SK-N-SH (cell line): ENCODE measurements around the gene TBCD. TPM values are rescaled to one million over a fixed set of nuclear protein-coding genes. Genes with fewer than 3 reads are reported as not detected.

ENCODE experiments used
- CTCF ChIA-PET: fragments of 300-600, 350-600 bp; formaldehyde crosslinking; extraction: SDS; loops from one replicate; lab custom pipeline; 2021; lab: Yijun Ruan, JAX
- POLR2A ChIA-PET: fragments of 350-600 bp; sonication (Branson Sonifier 250); formaldehyde crosslinking; extraction: SDS; loops from one replicate; lab custom pipeline; 2020; ENCODE audit warnings: antibody characterized with exemption, inconsistent platforms; lab: Yijun Ruan, JAX
- DNase-seq: peaks from one replicate; pipeline ENCODE4 v3.0.0; 2012
- H2AFZ ChIP-seq: fragments of 200-600 bp; sonication (generic); 2 replicates; pipeline ENCODE4 v1.8.1; 2016; ENCODE audit warnings: antibody characterized with exemption, mild to moderate bottlenecking, low read depth
- H3F3A ChIP-seq: fragments of 200-600 bp; sonication (generic); replicated peaks from 2 replicates; pipeline ENCODE3; 2016; ENCODE audit warnings: antibody characterized with exemption, mild to moderate bottlenecking; ENCODE audit not compliant: insufficient read depth
- H3K27ac ChIP-seq, 2 experiments: fragments of 200-500 bp in 1 of 2; fragments of 200-600 bp in 1 of 2; sonication (Bioruptor generic) in 1 of 2; sonication (generic), shearing (Covaris generic) in 1 of 2; 2 replicates each; pipeline versions ENCODE4 v1.5.1 to v1.6.1; 2014 to 2016; ENCODE audit warnings: low read depth in 2 of 2, inconsistent platforms in 1 of 2, low read length in 1 of 2, mild to moderate bottlenecking in 1 of 2, mixed read lengths in 1 of 2
- H3K27me3 ChIP-seq: fragments of 200-600 bp; sonication (generic), shearing (Covaris generic); 2 replicates; pipeline ENCODE4 v1.6.1; 2016; ENCODE audit warnings: mixed run types; ENCODE audit not compliant: insufficient read depth
- H3K36me3 ChIP-seq, 2 experiments: fragments of 200-500 bp in 1 of 2; fragments of 200-600 bp in 1 of 2; sonication (Bioruptor generic) in 1 of 2; sonication (generic) in 1 of 2; replicated peaks in 1 of 2; 2 replicates each; pipeline versions ENCODE3 to v1.5.1; 2014 to 2016; ENCODE audit warnings: low read length in 1 of 2, mild to moderate bottlenecking in 1 of 2; ENCODE audit not compliant: insufficient read depth in 2 of 2, control insufficient read depth in 1 of 2
- H3K4me1 ChIP-seq, 2 experiments: fragments of 200-500 bp in 1 of 2; fragments of 200-600 bp in 1 of 2; sonication (Bioruptor generic) in 1 of 2; sonication (generic), shearing (Covaris generic) in 1 of 2; 2 replicates each; pipeline versions ENCODE4 v1.5.1 to v1.6.1; 2014 to 2016; ENCODE audit warnings: low read depth in 1 of 2, low read length in 1 of 2, mixed run types in 1 of 2; ENCODE audit not compliant: insufficient read depth in 2 of 2, control insufficient read depth in 1 of 2
- H3K4me2 ChIP-seq: fragments of 200-600 bp; sonication (generic), shearing (Covaris generic); 2 replicates; pipeline ENCODE4 v1.6.1; 2017; ENCODE audit warnings: mixed run types
- H3K4me3 ChIP-seq, 2 experiments: fragments of 200-500 bp in 1 of 2; fragments of 200-600 bp in 1 of 2; sonication (Bioruptor generic) in 1 of 2; sonication (generic), shearing (Covaris generic) in 1 of 2; 2 replicates each; pipeline versions ENCODE4 v1.5.1 to v1.8.1; 2014 to 2016; ENCODE audit warnings: low read depth in 2 of 2, inconsistent platforms in 1 of 2, low read length in 1 of 2, mild to moderate bottlenecking in 1 of 2, mixed read lengths in 1 of 2, moderate library complexity in 1 of 2
- H3K79me2 ChIP-seq: fragments of 200-600 bp; sonication (generic); 2 replicates; pipeline ENCODE4 v1.8.1; 2017; ENCODE audit warnings: mild to moderate bottlenecking; ENCODE audit not compliant: insufficient read depth
- H3K9ac ChIP-seq: fragments of 200-600 bp; sonication (generic); 2 replicates; pipeline ENCODE4 v1.6.1; 2017; ENCODE audit warnings: mixed run types
- H3K9me2 ChIP-seq: fragments of 200-600 bp; sonication (generic); 2 replicates; pipeline ENCODE4 v1.6.1; 2017; ENCODE audit warnings: mixed run types
- H3K9me3 ChIP-seq: fragments of 200-600 bp; sonication (generic); 2 replicates; pipeline ENCODE4 v1.6.1; 2017; ENCODE audit warnings: mixed run types, mild to moderate bottlenecking, moderate library complexity
- H4K20me1 ChIP-seq: fragments of 200-600 bp; sonication (generic); 2 replicates; pipeline ENCODE4 v1.6.1; 2017; ENCODE audit warnings: mild to moderate bottlenecking, mixed run types; ENCODE audit not compliant: insufficient read depth
- FOXJ3 ChIP-seq: sonication (generic); formaldehyde crosslinking; IDR thresholded peaks from 2 replicates; pipeline ENCODE4 v1.5.1; 2020; ENCODE audit warnings: mild to moderate bottlenecking, missing genetic modification reagents
- GATA2 ChIP-seq: sonication (generic); formaldehyde crosslinking; IDR thresholded peaks from 2 replicates; pipeline ENCODE4 v1.5.0; 2020; ENCODE audit warnings: mild to moderate bottlenecking, missing genetic modification reagents
- JUND ChIP-seq: IDR thresholded peaks from 2 replicates; pipeline ENCODE4 v1.4.0; 2012
- NFIC ChIP-seq: IDR thresholded peaks from 2 replicates; pipeline ENCODE4 v1.4.0; 2012; ENCODE audit warnings: borderline replicate concordance
- NRF1 ChIP-seq: IDR thresholded peaks from 2 replicates; pipeline ENCODE4 v1.6.1; 2012; ENCODE audit warnings: low read depth, mild to moderate bottlenecking, low read length
- POLR2AphosphoS5 ChIP-seq: IDR thresholded peaks from 2 replicates; pipeline ENCODE4 v1.6.1; 2012; ENCODE audit warnings: low read depth, low read length
- RAD21 ChIP-seq: IDR thresholded peaks from 2 replicates; pipeline ENCODE4 v1.6.1; 2012; ENCODE audit warnings: mild to moderate bottlenecking, low read length
- RCOR1 ChIP-seq: fragments of 150-350 bp; IDR thresholded peaks from 2 replicates; pipeline ENCODE4 v1.6.1; 2017; ENCODE audit warnings: antibody characterized with exemption, low read length
- RFX5 ChIP-seq: IDR thresholded peaks from 2 replicates; pipeline ENCODE4 v1.6.1; 2012; ENCODE audit warnings: mild to moderate bottlenecking, improper control_type of control experiment, low read length
- RXRA ChIP-seq: IDR thresholded peaks from 2 replicates; pipeline ENCODE4 v1.4.0; 2012; ENCODE audit warnings: low read depth, mild to moderate bottlenecking, borderline replicate concordance
- SIN3A ChIP-seq: IDR thresholded peaks from 2 replicates; pipeline ENCODE4 v1.6.1; 2012; ENCODE audit warnings: low read depth, mild to moderate bottlenecking, low read length, moderate library complexity, borderline replicate concordance
- TAF1 ChIP-seq: IDR thresholded peaks from 2 replicates; pipeline ENCODE4 v1.6.1; 2012; ENCODE audit warnings: low read depth, mild to moderate bottlenecking, low read length, moderate library complexity, borderline replicate concordance
- TCF12 ChIP-seq: IDR thresholded peaks from 2 replicates; pipeline ENCODE4 v1.4.0; 2012
- TEAD4 ChIP-seq: IDR thresholded peaks from 2 replicates; pipeline ENCODE4 v1.4.0; 2012; ENCODE audit warnings: mild to moderate bottlenecking, borderline replicate concordance; ENCODE audit not compliant: insufficient read depth
- WGBS: methylation state at CpG from one replicate; pipeline ENCODE4 v1.1.6; 2017; ENCODE audit warnings: low lambda C conversion rate; 5-methylcytosine and 5-hydroxymethylcytosine counted together
- polyA plus RNA-seq, 3 experiments: library from polyadenylated mRNA; depleted of rRNA; stranded (reverse); fragments of >200 nt; gene quantifications; 2 replicates each; pipeline ENCODE4 v1.2.3, GENCODE V29; 2012
- TF ChIP-seq, protein P1 (sequence below): fragments of 150-350 bp; IDR thresholded peaks from 2 replicates; pipeline ENCODE4 v1.6.1; 2017; ENCODE audit warnings: antibody characterized with exemption, low read length, low read depth, borderline replicate concordance
- TF ChIP-seq, protein P2 (sequence below): IDR thresholded peaks from 2 replicates; pipeline ENCODE4 v1.4.0; 2012; ENCODE audit warnings: low read depth, borderline replicate concordance
- TF ChIP-seq, protein P3 (sequence below): IDR thresholded peaks from 2 replicates; pipeline ENCODE4 v1.6.1; 2012; ENCODE audit warnings: mild to moderate bottlenecking, low read depth, low read length, moderate library complexity
- TF ChIP-seq, protein P4 (sequence below): fragments of 150-350 bp; IDR thresholded peaks from 2 replicates; pipeline ENCODE4 v1.6.1; 2016; ENCODE audit warnings: mild to moderate bottlenecking, low read depth, low read length

TBCD gene
- polyA plus RNA-seq, 1 of the 3 experiments (the other 2 are of a cell fraction) = 107 TPM

DNA sequence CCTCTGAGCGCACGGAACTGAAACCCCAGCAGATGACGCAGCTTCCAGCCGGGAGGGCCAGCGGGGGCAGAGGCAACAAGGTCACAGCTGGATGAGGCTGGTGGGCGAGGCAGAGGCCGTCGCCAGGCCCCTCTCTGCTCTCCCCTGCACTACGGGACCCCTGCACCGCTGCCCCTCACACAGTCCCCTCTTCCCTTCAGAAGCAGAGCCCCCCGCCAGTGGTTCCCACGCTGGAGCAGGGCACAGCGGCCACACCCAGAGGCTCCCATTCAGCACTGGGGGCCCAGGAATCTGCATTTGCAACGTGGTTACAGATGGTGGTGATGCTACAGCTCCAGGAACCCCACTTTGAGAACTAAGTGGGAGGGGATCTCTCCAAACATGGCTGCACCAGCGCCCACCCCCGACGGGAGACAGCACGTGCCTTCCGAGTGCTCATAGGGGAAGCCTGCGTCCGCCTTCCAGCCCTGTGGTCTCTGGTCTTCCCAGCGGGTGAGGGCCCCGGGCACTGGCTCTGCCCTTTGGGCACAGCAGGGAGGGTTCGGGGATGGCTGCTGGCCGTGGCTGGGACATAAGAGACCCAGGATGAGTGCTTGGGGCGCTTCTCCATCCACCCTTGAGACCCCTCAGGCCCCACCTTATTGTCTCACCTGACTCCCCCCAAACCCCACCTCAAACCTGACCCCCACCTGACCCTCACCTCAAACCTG lies 48.7 kb upstream of the TBCD start:
- POLR2A ChIA-PET = no interaction called here
- Histone ChIP-seq H3K36me3 (no peaks in the 10 kb centered on the region), H3F3A (peaks cover 10% of the 10 kb centered on the region), H3K4me2 (no peak overlapping the region), H3K4me1 (peaks cover 0 to 7% of the 10 kb centered on the region in 2 experiments; a peak in 1 of 4 replicates), H3K27me3 (no peaks in the 10 kb centered on the region), H4K20me1 (no peaks in the 10 kb centered on the region), H3K9me2 (no peaks in the 10 kb centered on the region), H2AFZ (no peak overlapping the region), H3K9me3 (no peaks in the 10 kb centered on the region), H3K4me3 (no peak overlapping the region), H3K27ac (no peak overlapping the region), H3K79me2 (no peaks in the 10 kb centered on the region), H3K9ac (no peak overlapping the region)
- CTCF ChIA-PET = interaction anchor here (1.3 kb wide), 1 partner anchor 8 kb away, joined by 5 read pairs; no protein-coding TSS in a partner anchor
- TF ChIP-seq RCOR1 = no peak
- TF ChIP-seq POLR2AphosphoS5 = no peak
- TF ChIP-seq, protein P1, sequence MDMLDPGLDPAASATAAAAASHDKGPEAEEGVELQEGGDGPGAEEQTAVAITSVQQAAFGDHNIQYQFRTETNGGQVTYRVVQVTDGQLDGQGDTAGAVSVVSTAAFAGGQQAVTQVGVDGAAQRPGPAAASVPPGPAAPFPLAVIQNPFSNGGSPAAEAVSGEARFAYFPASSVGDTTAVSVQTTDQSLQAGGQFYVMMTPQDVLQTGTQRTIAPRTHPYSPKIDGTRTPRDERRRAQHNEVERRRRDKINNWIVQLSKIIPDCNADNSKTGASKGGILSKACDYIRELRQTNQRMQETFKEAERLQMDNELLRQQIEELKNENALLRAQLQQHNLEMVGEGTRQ = no peak
- TF ChIP-seq RFX5 = no peak
- TF ChIP-seq NFIC = no peak
- TF ChIP-seq, protein P2, sequence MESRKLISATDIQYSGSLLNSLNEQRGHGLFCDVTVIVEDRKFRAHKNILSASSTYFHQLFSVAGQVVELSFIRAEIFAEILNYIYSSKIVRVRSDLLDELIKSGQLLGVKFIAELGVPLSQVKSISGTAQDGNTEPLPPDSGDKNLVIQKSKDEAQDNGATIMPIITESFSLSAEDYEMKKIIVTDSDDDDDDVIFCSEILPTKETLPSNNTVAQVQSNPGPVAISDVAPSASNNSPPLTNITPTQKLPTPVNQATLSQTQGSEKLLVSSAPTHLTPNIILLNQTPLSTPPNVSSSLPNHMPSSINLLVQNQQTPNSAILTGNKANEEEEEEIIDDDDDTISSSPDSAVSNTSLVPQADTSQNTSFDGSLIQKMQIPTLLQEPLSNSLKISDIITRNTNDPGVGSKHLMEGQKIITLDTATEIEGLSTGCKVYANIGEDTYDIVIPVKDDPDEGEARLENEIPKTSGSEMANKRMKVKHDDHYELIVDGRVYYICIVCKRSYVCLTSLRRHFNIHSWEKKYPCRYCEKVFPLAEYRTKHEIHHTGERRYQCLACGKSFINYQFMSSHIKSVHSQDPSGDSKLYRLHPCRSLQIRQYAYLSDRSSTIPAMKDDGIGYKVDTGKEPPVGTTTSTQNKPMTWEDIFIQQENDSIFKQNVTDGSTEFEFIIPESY = no peak
- TF ChIP-seq RAD21 = no peak
- TF ChIP-seq, protein P3, sequence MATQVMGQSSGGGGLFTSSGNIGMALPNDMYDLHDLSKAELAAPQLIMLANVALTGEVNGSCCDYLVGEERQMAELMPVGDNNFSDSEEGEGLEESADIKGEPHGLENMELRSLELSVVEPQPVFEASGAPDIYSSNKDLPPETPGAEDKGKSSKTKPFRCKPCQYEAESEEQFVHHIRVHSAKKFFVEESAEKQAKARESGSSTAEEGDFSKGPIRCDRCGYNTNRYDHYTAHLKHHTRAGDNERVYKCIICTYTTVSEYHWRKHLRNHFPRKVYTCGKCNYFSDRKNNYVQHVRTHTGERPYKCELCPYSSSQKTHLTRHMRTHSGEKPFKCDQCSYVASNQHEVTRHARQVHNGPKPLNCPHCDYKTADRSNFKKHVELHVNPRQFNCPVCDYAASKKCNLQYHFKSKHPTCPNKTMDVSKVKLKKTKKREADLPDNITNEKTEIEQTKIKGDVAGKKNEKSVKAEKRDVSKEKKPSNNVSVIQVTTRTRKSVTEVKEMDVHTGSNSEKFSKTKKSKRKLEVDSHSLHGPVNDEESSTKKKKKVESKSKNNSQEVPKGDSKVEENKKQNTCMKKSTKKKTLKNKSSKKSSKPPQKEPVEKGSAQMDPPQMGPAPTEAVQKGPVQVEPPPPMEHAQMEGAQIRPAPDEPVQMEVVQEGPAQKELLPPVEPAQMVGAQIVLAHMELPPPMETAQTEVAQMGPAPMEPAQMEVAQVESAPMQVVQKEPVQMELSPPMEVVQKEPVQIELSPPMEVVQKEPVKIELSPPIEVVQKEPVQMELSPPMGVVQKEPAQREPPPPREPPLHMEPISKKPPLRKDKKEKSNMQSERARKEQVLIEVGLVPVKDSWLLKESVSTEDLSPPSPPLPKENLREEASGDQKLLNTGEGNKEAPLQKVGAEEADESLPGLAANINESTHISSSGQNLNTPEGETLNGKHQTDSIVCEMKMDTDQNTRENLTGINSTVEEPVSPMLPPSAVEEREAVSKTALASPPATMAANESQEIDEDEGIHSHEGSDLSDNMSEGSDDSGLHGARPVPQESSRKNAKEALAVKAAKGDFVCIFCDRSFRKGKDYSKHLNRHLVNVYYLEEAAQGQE = no peak
- no peak for TF ChIP-seq TAF1
- no peak for TF ChIP-seq FOXJ3 (CRISPR knock-in tag)
- TF ChIP-seq JUND = no peak
- TF ChIP-seq TEAD4 = no peak
- TF ChIP-seq TCF12 = no peak
- TF ChIP-seq NRF1 = no peak
- TF ChIP-seq GATA2 (CRISPR knock-in tag) = no peak
- TF ChIP-seq, protein P4, sequence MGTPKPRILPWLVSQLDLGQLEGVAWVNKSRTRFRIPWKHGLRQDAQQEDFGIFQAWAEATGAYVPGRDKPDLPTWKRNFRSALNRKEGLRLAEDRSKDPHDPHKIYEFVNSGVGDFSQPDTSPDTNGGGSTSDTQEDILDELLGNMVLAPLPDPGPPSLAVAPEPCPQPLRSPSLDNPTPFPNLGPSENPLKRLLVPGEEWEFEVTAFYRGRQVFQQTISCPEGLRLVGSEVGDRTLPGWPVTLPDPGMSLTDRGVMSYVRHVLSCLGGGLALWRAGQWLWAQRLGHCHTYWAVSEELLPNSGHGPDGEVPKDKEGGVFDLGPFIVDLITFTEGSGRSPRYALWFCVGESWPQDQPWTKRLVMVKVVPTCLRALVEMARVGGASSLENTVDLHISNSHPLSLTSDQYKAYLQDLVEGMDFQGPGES = no peak
- no peak for TF ChIP-seq SIN3A
- no peak for TF ChIP-seq RXRA
- no peak for DNase-seq
- WGBS = 76% methylated on average over 24 of the region's 26 CpGs
